NT2/D1 (cell line): Measurements from ENCODE around the gene GGA1.

ENCODE experiments used
- SUZ12 ChIP-seq: IDR thresholded peaks from 2 replicates; pipeline ENCODE4 v1.6.1; 2011; ENCODE audit not compliant: insufficient read length, insufficient read depth; ENCODE audit errors: extremely low read depth
- YY1 ChIP-seq: IDR thresholded peaks from 2 replicates; pipeline ENCODE4 v1.6.1; 2011; ENCODE audit not compliant: insufficient read length, insufficient read depth
- ZNF274 ChIP-seq: IDR thresholded peaks from 2 replicates; pipeline ENCODE4 v1.6.1; 2011; ENCODE audit warnings: mild to moderate bottlenecking, low read depth, low read length

DNA sequence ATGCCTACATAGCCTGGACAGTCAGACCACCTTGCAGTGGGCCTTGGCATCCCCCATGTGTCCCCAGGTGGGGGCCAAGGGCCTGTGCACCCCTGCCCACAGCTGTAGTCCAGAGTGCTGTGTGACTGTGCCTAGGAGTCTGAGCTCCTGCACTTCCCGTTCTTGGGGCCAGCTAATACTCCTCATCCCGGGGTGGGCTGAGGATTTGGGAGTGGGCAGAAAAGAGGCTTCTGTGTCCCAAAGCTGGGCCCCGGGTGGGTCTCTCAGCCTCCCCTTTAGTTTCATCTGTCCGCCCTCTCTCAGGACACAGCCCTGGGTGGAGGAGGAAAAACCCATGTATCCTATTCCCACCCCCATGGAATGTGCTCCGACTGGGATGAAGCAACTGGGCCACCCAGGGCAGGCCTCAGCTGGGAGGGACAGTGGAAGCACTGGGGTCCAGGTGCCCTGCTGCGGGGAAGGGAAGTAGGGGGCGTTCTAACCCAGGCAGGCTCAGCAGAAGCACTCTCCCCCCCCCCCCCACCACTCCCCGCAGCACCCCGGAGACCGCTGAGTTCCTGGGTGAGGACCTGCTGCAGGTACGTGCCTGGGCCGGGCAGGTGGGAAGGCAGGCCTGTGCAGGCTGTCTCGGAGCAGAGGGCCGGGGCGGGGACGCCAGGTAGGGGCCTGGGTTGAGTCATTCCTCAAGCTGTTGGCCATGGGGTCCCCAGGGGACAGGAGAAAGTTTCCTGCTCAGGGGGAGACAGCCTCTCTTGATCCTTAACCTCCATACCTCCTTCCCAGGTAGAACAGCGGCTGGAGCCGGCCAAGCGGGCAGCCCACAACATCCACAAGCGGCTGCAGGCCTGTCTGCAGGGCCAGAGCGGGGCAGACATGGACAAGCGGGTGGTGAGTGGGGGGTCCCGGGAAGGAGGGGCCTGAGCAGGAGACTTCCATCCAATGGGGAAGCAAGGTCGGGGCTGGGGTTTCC, 32.2 kb downstream of the GGA1 start:
- no peak for TF ChIP-seq YY1
- no peak for TF ChIP-seq SUZ12
- no peak for TF ChIP-seq ZNF274
